Measurements from ENCODE around the gene AUP1.
"Not testable (repeated sequence)": the region's sequence is repeated elsewhere in the genome, so short reads cannot be mapped to it uniquely, and the experiment has no call there.

The AUP1 gene

DNA sequence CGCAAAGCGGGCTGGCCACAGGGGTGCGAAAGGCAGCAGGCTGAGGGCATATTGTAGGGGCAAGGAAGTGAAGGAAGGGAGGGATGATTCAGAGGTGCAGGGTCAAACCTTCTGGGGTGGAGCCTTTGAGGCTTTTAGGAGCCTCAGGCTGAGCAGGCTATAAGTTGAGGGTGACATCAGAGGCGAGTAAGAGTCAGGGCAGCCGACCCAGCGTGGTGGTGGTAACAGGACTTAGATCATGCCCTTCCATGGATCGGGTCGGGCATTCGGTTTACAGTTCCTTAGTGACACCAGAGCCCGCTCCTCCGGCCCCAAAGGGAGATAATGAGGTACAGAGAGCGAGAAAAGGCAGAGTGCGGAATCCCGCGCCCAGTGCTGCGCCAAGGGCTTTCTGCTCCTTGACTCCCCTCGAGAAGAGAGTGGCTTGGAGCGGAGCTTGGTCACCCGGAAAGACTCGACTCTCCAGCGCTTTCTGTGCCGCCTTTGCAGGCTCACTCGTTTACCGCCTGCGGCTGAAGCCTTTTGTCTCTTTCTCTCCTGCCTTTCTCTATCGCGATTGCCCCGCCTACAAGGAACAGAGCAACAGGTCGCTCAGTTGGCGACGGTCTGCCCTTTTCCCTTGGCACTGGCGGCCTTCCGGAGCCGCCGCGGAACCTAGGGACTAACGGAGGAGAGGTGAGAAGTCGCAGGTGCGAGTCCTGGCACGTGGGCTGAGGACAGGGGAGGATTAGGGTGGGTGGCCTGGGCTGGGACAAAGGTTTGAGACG, 30.8 kb downstream of the AUP1 start:
- no peak for DNase-seq (ENCODE audit: low spot score)

DNA sequence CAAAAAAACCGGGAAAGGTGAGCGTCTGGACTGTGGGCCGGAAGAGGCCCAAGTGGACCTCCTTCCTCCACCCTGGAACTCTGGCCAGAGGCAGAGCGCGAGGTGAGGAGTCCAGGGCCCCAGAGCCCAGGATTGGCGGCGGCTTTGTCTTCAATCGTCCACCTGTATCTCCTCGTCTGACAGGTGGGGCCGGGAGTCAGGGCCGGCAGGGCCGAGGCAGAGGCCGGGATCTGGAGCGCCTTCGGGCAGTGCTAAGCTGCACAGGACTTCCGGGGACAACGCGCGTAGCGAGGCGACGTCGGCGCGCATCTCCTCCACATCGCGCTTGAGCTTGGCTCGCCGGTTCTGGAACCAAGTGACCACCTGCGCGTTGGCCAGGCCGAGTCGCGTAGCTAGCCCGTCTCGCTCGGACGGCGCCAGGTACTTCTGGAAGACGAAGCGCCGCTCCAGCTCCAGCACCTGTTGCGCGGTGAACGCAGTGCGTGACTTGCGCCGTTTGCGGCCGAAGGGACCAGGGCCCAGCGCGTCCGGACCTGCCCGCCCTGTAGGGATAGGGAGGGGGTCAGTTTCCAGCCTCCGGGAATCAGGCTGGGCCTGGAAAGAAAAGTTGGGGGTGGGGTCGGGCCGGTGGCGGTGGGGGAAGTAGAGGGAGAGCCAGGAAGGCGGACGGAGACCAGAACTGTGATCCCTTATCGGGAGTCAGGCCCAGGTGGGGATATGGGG, 31.6 kb downstream of the AUP1 start:
- DNase-seq (ENCODE audit: low spot score): no peak

DNA sequence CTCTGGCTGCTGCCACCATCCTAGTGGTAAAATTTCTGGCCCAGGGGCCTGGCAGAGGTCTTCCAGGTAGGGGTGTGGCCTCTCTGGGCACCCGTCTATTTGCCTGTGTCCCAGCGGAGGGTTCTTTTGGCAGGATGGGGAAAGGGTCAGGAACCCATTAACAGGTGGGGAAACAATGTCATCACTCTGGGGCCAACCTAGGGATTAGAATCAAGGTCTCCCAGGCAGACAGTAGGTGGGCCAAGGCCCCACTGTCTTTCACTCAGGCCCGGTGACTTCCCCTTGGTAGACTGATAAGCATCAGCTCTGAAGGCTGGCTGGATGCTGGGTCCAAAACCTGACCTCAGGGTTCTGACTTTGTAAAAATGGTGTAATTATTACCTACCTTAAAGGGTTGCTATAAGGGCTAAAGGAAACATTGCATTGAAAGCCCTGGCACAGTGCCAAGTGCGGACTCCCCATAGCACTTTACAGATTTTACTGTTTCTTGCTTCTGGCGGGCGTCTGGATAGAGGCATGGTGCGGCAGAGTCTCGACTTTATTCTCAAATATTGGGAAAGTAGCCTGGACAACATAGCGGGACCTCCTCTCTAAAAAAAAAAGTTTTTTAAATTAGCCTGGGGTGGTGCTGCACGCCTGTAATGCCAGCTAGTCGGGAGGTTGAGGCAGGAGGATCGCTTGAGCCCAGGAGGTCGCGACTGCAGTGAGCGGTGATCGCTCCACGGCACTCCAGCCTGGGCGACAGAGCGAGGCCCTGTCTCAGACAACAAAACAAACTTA, 32.3 kb downstream of the AUP1 start:
- no peak for DNase-seq (ENCODE audit: low spot score)

DNA sequence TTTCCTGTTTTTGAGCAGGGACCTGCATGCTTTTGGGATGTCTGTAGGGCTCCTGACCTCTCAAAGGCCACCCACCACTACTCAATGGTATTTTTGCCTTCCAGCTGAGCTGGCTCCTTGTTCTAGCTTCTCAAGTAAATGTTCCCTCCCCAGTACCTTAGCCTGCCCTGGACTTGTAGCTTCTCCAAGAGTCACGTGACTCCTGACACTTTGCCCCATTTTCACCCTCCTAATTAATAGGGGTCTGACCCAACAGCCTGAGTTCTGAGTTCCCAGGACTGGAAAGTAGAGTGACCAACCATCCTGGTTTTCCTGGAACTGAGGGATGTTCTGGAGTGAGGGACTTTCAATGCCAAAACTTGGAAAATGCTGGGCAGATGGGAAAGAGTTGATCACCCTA, 34.1 kb downstream of the AUP1 start:
- no peak for DNase-seq (ENCODE audit: low spot score)

DNA sequence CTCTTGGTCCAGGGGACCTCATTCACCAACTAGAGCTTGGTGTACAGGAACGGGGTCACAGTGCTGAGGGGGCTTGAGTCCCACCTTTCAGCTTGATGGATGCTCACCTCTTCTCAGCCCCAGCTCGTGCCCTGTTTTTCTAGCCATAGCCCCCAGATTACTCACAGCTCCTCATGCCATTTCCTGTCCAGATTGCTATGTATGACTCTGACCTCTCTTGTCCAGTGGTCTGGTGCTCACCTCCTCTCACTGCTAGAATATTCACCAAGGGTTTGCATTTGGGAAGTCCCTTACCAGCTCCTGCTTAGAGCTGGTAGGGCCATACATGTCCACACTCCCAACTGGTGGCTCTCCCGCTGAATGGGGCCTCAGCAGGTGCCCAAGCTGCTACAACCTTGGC, 36.0 kb downstream of the AUP1 start:
- no peak for DNase-seq (ENCODE audit: low spot score)

DNA sequence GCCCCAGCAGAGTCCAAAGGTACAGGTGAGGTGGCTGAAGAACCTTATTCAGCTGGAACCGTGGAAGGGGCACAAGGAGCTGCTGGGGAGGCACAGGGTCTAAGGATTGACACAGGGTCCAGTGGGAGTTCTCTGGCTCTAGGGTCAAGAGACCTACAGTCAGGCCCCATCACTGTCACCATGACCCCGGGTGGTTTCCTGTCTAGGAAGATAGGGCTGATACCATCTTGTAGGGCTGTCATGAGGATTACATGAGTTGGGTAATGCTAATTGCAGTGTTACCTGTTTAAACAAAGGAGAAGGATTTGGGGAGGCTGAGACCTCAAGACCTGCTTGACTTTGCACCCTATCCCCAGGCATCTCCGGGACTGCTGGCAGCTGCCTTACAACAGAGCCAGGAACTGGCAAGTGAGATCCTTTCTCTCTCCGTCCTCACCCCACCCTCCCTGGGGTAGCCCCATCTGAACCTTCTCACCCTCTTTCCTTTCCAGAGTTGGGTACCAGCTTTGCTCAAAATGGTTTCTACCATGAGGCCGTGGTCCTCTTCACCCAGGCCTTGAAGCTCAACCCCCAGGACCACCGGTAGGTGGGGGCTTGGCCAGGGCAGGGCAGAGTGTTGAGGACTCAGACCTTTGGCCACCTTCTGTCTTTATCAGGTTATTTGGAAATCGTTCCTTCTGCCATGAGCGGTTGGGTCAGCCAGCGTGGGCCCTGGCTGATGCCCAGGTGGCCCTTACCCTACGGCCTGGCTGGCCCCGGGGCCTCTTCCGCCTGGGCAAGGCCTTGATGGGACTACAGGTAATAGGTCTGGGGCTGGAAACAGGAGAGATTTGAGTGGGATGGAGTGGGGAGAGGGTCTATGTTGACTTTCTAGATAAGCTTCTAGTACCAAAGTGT, 37.6 kb downstream of the AUP1 start:
- no peak for DNase-seq (ENCODE audit: low spot score)

DNA sequence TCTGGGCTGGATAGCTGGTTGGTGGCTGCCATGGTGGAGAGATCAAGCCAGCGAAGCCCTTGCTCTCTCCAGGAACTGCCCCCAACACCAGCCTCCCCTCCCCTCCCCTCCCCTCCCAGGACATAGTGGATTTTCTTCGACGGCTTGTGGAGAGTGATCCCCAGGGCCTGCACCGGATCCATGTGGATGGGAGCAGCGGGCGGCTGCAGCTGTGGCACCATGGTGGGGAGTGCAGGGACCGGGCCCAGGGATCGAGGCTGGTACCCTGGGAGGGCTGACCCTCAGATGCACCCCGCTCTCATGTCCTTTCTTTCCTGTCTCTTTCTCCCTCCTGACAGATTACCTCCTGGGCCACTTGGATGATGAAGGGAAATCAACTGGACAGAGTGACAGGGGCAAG, 39.6 kb downstream of the AUP1 start:
- no peak for DNase-seq (ENCODE audit: low spot score)

DNA sequence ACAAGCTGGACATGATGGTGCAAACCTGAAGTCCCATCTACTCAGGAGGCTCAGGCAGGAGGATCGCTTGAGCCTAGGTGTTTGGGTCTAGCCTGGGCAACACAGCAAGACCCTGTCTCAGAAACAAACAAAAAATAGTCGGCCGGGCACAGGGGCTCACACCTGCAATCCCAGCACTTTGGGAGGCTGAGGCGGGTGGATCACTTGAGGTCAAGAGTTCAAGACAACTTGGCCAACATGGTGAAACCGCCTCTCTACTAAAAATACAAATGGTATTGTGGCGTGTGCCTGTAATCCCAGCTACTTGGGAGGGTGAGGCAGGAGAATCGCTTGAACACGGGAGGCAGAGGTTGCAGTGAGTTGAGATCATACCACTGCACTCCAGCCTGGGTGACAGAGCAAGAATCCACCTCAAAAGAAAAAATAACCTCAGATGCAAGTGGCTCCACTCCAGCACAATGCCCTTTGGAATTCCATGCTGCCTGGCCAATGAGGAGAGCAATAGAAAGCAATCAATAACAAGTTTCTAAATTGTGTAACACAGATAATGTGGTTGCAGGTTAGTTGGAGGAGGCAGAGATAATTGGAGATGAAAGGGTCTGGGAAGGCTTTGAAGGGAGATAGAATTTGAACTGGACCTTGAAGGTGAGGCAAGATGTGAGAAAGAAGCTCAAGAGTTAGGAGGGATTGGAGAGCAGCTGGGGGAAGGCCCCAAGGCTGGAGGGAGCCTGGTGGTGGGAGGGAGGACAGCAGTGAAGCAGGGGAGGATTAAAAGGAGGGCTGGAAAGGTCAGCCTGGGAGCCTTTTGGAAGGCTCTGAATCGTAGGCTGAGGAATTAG, 40.6 kb downstream of the AUP1 start:
- no peak for DNase-seq (ENCODE audit: low spot score)

DNA sequence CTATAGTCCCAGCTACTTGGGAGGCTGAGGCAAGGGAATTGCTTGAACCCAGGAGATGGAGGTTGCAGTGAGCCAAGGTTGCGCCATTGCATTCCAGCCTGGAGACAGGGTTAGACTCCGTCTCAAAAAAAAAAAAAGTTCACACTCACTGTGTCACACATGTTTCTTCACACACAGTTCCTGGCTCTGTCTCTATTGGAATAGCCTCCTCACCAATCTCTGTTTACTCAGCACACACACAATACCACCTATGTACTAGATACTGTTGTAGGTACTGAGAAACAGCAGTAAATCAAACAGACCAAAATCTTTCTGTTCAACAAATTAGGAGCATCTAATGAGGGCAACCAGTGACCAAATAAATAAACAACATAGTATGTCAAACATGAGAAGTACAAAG, 43.4 kb downstream of the AUP1 start:
- DNase-seq (ENCODE audit: low spot score): no peak

DNA sequence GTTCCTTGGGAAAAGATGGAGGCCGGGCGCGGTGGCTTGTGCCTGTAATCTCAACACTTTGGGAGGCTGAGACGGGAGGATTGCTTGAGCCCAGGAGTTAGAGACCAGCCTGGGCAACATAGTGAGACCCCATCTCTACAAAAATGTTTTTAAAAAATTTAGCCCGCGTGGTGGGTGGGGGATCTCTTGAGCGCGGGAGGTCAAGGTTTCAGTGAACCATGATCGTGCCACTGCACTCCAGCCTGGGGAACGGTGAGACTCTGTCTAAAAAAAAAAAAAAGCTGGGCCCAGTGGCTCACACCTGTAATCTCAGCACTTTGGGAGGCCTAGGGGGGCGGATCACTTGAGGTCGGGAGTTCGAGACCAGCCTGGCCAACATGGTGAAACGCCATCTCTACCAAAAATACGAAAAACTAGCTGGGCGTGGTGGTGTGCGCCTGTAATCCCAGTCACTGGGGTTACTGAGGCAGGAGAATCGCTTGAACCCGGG, 45.8 kb downstream of the AUP1 start:
- not testable (repeated sequence) for DNase-seq (ENCODE audit: low spot score)

DNA sequence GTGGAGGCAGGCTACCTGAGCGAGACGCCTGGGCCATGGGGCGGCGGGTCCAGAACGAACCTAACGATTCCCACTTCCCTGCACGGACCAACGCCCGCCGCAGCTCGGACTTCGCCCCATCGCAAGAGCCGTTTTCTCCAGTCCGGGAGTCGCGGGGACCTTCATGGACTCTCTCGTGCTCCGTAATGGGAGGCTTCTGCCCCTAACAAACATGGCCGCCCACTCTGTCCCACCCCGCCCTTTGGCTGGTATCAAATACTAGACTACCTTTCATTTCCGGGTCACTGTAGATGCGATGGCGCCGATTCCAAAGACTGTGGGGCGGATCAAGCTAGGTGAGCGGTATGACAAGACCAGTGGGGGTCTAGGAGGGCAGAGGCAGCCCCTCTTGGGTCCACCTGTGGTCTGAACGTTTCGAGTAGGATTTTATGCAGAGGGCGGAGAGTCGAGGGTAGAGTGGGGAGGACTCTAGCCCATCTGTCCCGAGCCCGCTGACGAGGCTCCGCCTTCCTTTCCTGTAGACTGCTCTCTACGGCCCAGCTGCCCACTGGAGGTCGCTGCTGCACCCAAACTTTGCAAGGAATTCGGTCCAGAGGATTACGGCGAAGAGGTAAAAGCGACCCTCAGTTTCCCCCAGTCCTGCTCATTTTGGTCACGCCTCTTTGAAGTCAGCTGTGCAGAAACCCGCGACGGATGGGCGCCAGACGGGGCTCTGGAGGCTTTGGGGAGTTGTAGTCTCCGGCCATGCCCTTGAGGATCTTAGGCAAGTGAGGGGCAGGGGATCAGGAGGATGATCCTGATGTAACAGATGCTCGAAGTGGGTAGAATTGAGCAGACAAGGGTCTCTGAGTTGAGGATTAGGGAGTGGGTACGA, 46.5 kb downstream of the AUP1 start, which contains the start of the genes CCDC142 and TTC31:
TSS of gene CCDC142 (minus strand) at position 198 of the 874 bp plus-strand sequence. CDS start at position 37, 161 bp downstream.
TSS of gene TTC31 (plus strand) at position 281 of the 874 bp plus-strand sequence. CDS start at position 296, 15 bp downstream.
- peak; percentile 96 for DNase-seq (ENCODE audit: low spot score)

DNA sequence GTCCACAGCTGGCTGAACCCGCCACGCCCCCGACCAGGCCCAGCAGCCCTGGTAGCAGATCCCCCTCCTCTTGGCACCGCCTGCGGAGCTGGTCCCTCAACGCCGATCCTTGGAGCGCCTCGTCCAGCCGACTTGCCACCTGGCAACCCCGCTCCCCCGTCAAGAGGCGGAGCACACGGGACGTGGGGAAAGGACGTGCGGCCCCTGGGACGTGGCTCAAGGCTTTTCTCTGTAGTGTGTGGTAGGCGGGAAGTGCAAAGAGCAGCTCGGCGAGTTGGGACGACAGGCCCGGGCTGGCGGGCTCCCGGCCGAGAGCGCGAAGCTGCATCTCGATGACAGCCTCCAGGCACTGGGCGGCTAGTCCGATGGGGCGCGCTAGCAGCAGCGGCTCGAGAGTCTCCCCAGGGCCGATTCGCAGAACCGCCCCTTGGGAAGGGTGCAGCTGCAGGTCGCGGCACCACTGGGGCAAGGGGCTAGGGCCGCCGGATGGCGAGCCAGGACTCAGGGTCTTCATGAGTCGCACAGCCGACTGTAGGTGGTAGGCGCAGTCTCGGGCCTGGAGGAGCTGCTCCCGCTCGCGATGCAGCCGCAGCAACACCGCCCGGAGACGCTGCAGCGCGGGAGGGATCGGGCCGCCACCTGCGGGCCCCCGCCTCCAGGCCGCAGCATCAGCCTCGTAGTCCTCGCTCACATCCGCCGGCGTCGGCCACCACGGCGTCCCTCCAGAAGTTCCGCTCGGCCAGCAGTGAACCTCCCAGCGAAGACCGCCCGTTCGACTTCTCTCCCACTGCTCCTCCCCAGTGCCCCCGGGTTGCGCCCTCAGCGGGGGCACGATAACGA, 47.3 kb downstream of the AUP1 start:
- DNase-seq (ENCODE audit: low spot score): no peak

DNA sequence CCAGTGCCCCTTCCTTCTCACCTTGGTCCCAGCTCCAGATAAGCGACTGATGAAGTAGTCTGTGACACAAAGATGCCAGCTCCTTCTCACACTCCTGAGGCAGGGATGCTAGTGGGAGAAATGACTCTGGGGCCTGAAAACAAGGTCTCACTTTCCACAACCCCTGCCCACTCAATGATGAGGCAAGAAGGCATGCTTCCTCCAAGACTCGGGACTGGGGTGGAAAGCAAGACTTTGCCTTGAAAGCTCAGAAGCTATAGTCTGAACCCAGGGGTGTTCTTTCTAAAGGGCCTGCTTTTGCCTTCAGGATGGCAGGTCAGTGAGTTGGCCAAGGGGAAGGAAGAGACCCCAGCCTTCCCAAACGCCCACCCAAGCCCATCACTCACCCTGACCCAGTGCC, 48.1 kb downstream of the AUP1 start:
- no peak for DNase-seq (ENCODE audit: low spot score)
